ENCODE results near the gene CNBP. TPM values are rescaled to one million over a fixed set of nuclear protein-coding genes. Genes with fewer than 3 reads are reported as not detected.
A peak's percentile ranks its signal among the peaks of the same experiment; 100 is the strongest.

The CNBP gene
- total and polyA plus RNA-seq, 2 donors (not counting 1 experiment from before 2014, with no cell fraction given) = 317 to 369 TPM

DNA sequence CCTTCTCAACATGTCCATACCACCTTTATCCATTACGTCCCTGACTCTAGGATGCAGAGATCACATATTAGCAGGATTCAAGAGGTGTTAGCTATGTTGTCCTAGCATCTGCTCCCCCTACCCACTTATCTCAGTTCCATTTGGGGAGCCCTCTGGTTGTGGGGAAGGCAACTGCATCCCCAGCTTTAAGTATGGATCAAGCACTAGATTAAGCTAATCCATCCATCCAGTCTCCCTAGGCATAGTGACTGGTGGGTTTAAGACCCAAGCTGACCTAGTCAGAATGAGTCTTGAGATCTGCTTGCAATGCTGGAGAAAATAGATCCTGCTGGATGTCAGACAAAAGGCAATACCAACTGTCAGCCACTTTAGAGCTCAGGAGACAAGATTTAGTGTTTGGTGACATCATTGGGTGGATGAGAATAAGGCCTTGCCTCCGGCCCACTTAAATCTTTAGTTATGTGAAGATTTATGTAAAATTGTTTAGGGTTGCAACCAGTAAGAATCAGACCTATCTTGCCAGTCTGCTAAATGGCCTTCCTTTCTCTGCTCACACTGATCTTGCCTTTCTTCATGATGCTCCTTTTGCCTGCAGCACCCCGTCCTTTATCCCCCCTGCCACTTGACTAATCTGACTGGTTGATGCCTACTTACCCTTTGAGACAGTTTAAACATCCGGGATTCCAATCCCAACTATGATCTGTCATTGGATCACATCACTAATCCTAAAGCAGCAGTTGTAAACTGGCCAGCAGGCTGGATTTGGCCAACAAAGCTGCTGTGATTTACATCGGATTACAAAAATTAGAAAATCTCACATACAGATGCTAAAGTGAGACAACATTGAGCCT lies 20.7 kb downstream of the CNBP start:
- H3K27me3 ChIP-seq (ENCODE audit: control insufficient read depth, insufficient read depth, low read length) = no peaks in the 10 kb centered on the region
- peak in 1 of 2 donors; percentile 16 for DNase-seq (ENCODE audit: low read depth in 2 of 2)
- H2AFZ ChIP-seq (ENCODE audit: low read length) = no peak overlapping the region
- H3K36me3 ChIP-seq (ENCODE audit: control insufficient read depth, insufficient read depth, low read length) = peaks cover 7% of the 10 kb centered on the region
- H3K9ac ChIP-seq (ENCODE audit: insufficient read depth, low read length) = no peak overlapping the region
- TF ChIP-seq, protein P1, sequence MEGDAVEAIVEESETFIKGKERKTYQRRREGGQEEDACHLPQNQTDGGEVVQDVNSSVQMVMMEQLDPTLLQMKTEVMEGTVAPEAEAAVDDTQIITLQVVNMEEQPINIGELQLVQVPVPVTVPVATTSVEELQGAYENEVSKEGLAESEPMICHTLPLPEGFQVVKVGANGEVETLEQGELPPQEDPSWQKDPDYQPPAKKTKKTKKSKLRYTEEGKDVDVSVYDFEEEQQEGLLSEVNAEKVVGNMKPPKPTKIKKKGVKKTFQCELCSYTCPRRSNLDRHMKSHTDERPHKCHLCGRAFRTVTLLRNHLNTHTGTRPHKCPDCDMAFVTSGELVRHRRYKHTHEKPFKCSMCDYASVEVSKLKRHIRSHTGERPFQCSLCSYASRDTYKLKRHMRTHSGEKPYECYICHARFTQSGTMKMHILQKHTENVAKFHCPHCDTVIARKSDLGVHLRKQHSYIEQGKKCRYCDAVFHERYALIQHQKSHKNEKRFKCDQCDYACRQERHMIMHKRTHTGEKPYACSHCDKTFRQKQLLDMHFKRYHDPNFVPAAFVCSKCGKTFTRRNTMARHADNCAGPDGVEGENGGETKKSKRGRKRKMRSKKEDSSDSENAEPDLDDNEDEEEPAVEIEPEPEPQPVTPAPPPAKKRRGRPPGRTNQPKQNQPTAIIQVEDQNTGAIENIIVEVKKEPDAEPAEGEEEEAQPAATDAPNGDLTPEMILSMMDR (conservative IDR thresholded peaks at IDR 0.05 in 1 of 2, IDR thresholded peaks at IDR 0.05 in 1 of 2; ENCODE audit: low read depth in 1 of 2, low read length in 2 of 2) = peak; percentile 16 to 40
- no peak for TF ChIP-seq EZH2 (IDR thresholded peaks at IDR 0.05; ENCODE audit: low read length, missing control alignments)
- H3K4me1 ChIP-seq (ENCODE audit: control insufficient read depth, extremely low read depth, insufficient read depth, low read length) = peaks cover 7% of the 10 kb centered on the region
- no peaks in the 10 kb centered on the region for H4K20me1 ChIP-seq (ENCODE audit: control insufficient read depth, extremely low read depth, insufficient read depth, low read length)
- H3K4me3 ChIP-seq (replicated peaks in 1 of 4; ENCODE audit: control extremely low read depth in 1 of 4, insufficient read depth in 1 of 4, low read depth in 3 of 4, low read length in 4 of 4) = no peak overlapping the region
- no peaks in the 10 kb centered on the region for H3K9me3 ChIP-seq (ENCODE audit: control insufficient read depth, insufficient read depth, low read depth, low read length)
- peak overlapping the region; percentile 12 for H3K27ac ChIP-seq (ENCODE audit: insufficient read depth, low read length)
- H3K4me2 ChIP-seq (ENCODE audit: extremely low read depth, insufficient read depth, low read length) = peak overlapping the region; percentile 46
- peaks cover 20% of the 10 kb centered on the region for H3K79me2 ChIP-seq (ENCODE audit: control insufficient read depth, insufficient read depth, low read length)

DNA sequence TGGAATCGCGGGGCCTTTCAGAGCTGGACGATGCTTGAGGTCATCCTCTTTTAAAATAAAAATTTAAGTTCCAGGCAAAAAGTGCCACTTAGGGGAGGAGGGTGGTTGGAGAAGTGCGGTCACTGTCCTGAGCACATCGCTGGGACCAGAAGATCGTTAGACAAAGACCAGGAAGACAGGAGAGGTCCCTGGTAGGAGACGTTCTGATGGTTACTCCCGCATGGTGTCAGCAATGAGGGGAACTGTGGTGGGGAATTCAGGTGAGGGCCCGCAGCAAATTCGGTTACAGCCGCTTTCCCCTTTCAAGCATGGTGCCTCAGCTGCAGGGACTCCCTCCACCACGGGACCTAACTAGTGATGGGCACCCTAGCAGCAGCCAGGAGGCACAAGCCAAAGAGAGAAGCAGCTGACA lies 21.8 kb downstream of the CNBP start:
- Histone ChIP-seq H3K4me3 (replicated peaks in 1 of 4; ENCODE audit: control extremely low read depth in 1 of 4, insufficient read depth in 1 of 4, low read depth in 3 of 4, low read length in 4 of 4) (peak overlapping the region; percentile 54 to 99 (median 95)), H3K27ac (ENCODE audit: insufficient read depth, low read length) (peak overlapping the region; percentile 98), H2AFZ (ENCODE audit: low read length) (no peak overlapping the region), H3K9ac (ENCODE audit: insufficient read depth, low read length) (peak overlapping the region; percentile 92), H3K4me2 (ENCODE audit: extremely low read depth, insufficient read depth, low read length) (peak overlapping the region; percentile 44), H3K36me3 (ENCODE audit: control insufficient read depth, insufficient read depth, low read length) (no peaks in the 10 kb centered on the region), H4K20me1 (ENCODE audit: control insufficient read depth, extremely low read depth, insufficient read depth, low read length) (no peaks in the 10 kb centered on the region), H3K4me1 (ENCODE audit: control insufficient read depth, extremely low read depth, insufficient read depth, low read length) (peaks cover 7% of the 10 kb centered on the region), H3K9me3 (ENCODE audit: control insufficient read depth, insufficient read depth, low read depth, low read length) (no peaks in the 10 kb centered on the region), H3K27me3 (ENCODE audit: control insufficient read depth, insufficient read depth, low read length) (no peaks in the 10 kb centered on the region), H3K79me2 (ENCODE audit: control insufficient read depth, insufficient read depth, low read length) (peaks cover 20% of the 10 kb centered on the region)
- peak; percentile 14 to 16 for DNase-seq (ENCODE audit: low read depth in 2 of 2)
- no peak for TF ChIP-seq EZH2 (IDR thresholded peaks at IDR 0.05; ENCODE audit: low read length, missing control alignments)
- TF ChIP-seq, protein P1 (conservative IDR thresholded peaks at IDR 0.05 in 1 of 2, IDR thresholded peaks at IDR 0.05 in 1 of 2; ENCODE audit: low read depth in 1 of 2, low read length in 2 of 2) = no peak

DNA sequence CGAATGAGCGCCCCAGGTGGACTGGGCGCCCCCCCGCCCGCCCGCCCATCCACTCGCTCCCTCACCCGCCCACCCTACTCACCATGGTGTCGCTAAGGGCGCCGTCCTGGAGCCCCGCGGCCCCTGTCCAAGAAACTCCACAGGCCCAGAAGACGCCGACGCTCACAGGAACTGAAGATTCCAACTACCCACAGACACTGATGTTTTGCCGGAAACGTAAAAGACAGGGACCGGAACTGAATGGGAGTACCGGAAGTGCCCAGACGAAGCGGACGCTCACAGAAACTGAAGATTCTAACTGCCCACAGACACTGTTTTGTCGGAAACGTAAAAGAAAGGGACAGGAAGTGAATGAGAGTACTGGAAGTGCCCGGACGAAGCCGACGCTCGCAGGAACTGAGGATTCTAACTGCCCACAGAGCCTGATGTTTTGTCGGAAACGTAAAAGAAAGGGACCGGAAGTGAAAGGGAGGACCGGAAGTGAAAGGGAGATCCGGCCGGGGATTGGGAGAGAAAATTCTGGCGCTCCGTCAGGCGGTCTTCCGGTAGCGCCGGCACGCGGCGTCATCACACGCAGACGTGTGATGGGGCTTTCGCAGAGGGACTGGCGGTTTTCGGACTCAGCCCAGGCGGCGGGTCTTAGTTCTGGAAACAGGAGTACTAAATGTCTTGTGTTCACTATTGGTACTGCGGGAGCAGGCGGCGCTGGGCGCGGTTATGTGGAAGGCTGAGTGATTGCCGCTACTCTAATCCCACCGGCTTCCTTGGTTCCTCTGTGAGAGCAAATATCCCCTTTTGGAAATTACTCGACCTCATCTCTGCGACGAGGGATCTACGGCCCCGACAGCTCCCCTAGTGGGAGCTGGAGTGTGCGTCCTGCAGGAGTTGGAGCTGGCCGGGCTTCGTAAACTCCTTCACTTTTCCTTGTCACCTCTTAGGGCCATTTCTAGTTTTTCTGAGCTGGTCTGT lies 22.5 kb downstream of the CNBP start, which contains the start of gene ISY1:
TSS of gene ISY1 (minus strand) at position 173 of the 969 bp plus-strand sequence. CDS start at position 85, 88 bp downstream.
- peak within 1 kb of the TSS; percentile 92 to 99 (median 95) for H3K4me3 ChIP-seq (replicated peaks in 1 of 4; ENCODE audit: control extremely low read depth in 1 of 4, insufficient read depth in 1 of 4, low read depth in 3 of 4, low read length in 4 of 4)
- TF ChIP-seq, protein P1 (conservative IDR thresholded peaks at IDR 0.05 in 1 of 2, IDR thresholded peaks at IDR 0.05 in 1 of 2; ENCODE audit: low read depth in 1 of 2, low read length in 2 of 2) = peak; percentile 73 to 88
- TF ChIP-seq EZH2 (IDR thresholded peaks at IDR 0.05; ENCODE audit: low read length, missing control alignments) = no peak
- peak within 1 kb of the TSS; percentile 44 for H3K4me2 ChIP-seq (ENCODE audit: extremely low read depth, insufficient read depth, low read length)
- H2AFZ ChIP-seq (ENCODE audit: low read length) = peak within 1 kb of the TSS; percentile 95
- peak within 1 kb of the TSS; percentile 92 for H3K9ac ChIP-seq (ENCODE audit: insufficient read depth, low read length)
- H4K20me1 ChIP-seq (ENCODE audit: control insufficient read depth, extremely low read depth, insufficient read depth, low read length) = no peaks in the 10 kb centered on the region
- peak within 1 kb of the TSS; percentile 98 for H3K27ac ChIP-seq (ENCODE audit: insufficient read depth, low read length)
- no peaks in the 10 kb centered on the region for H3K9me3 ChIP-seq (ENCODE audit: control insufficient read depth, insufficient read depth, low read depth, low read length)
- no peaks in the 10 kb centered on the region for H3K36me3 ChIP-seq (ENCODE audit: control insufficient read depth, insufficient read depth, low read length)
- H3K27me3 ChIP-seq (ENCODE audit: control insufficient read depth, insufficient read depth, low read length) = no peaks in the 10 kb centered on the region
- peak; percentile 95 to 98 for DNase-seq (ENCODE audit: low read depth in 2 of 2)
- peaks cover 20% of the 10 kb centered on the region for H3K79me2 ChIP-seq (ENCODE audit: control insufficient read depth, insufficient read depth, low read length)
- peaks cover 7% of the 10 kb centered on the region for H3K4me1 ChIP-seq (ENCODE audit: control insufficient read depth, extremely low read depth, insufficient read depth, low read length)

Measured in fibroblast of lung (primary cell).